Stimulated activated CD8-positive, alpha-beta memory T cell treated with anti-CD3 and anti-CD28 coated beads, Interleukin-7, amount 100 ng/mL, for 24 hours (primary cell): Measurements from ENCODE around the gene OSBPL5.

ENCODE experiments used
- DNase-seq: peaks from one replicate; pipeline ENCODE4 v3.0.0-alpha.2; 2020; ENCODE audit warnings: low read depth

The OSBPL5 gene

DNA sequence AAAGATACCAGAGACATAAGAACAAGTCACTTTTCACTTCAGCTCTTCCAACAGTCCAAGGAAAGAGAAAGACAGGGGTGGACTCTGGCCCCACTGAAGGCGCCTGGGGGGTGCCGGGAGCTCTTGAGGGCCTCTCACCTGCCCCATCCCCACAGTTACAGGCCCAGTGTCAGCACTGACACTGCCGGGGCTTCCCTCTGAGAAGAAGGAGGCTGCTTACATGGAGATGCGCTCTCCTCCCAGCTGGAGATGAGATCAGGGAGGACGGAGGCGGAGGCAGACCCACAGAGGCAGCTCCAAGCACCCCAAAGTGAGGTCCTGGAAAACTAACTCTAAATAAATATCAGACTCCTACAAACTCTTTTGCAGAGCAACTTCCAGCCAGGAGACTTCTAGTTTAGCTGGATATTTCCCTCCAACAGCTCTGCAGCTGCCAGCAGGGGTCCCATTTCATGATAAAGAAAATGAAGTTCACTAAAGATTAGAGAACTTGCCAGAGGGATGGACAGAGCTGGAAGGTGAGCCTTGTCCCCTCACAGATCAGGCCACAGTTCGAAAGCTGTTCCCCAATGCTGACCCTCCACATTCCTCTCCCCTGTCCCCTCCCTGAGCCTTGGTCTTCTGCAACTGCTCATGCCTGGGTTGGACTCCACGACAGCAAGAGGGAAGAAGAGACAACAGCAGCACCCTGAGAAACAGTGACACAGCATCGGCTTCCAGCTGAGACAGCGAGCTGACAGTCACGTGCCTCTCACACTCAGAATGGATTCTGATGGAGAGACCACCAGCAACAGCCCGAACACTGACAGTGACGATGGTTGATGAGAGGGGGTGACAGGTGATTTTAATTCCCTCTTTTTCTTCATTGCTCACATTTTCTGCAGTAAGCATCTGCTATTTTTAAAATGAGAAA is 113.7 kb downstream of the OSBPL5 start:
- DNase-seq, result no peak

DNA sequence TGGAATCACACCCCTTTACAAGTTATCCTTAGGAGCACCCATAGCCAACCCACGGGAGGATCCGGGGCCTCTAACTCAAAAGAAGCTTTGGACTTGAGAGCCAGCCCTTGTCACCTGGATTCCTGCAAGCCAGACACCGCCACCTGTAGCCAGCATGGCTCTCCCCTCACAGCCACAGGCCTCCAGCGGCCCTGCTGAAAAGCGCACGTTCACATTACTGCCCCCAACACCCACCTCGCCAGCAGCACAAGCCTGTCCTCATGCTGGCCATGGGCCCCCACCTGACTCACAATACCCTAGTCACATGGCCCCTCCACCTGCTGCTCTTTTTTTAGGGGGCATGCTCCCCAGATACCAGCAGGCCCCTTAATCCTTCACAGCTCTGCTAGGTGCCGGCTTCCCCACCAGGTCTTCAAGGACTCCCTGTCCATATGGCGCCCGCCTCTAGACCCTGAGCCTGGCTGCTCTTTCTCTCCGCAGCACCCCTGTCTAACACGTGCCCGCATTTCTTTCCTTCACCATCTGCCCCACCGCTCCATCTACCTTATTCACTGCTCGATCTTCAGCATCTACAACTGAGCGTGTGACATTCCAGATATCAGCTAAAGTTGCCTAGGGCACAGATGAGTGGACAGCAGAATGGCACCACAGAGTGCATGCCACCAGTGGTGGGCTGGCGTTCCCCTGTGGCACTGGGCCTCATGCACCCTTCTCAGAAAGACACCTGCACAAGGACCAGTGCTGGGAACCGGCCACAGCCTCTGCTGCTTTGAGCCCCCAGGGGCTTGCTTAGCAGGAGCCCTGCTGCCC is 114.5 kb downstream of the OSBPL5 start:
- DNase-seq, result no peak

GRCh38 chr11:3049430-3050243 is 115.5 kb downstream of the OSBPL5 start:
- DNase-seq, result peak; percentile 29

DNA sequence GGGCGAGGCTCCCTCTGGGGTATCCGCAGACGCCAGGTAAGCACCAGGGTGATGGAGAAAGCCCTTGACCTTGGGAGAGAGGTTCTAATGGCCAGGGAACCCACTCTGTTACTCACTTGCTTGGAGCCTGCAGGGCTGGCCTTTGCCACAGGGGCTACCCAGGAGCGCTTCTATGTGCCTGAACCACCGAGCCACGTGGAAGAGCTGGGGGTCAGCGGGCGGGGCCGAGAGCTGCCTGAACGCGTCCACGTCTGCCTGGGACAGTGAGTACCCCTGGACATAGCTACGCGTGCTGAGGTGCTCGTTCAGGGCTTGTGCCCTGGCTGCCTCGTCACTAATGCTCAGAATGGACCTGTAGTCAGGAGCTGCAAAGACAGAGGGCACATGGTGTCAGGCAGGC is 117.5 kb downstream of the OSBPL5 start:
- no peak for DNase-seq

- DNase-seq, result no peak
Observed at GRCh38 chr11:3046641-3047040, 118.5 kb downstream of the OSBPL5 start.

- no peak for DNase-seq
Observed at GRCh38 chr11:3046190-3046589, 118.9 kb downstream of the OSBPL5 start.

- no peak for DNase-seq
Observed at GRCh38 chr11:3044915-3045314, 120.2 kb downstream of the OSBPL5 start.

DNA sequence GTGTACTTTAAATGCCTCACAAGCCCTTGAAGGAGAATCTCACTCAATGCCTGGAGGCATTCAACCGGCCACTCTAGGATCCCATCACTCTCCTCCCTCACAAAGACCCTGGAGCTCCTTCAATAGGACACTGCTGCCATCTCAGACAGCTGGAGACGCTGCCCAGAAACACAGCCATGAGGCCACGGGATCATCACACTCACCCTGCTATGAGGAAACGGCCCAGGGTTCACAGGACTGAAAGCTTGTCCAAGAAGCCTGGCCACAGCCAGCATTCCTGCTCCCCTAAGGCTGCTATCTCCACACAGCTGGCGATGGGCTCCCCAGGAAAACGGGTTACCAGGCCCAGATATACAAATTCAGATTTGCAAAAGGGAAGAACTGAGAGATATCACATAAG is 121.1 kb downstream of the OSBPL5 start:
- DNase-seq, result no peak

GRCh38 chr11:3043315-3043871 is 121.7 kb downstream of the OSBPL5 start:
- no peak for DNase-seq

- no peak for DNase-seq
Observed at GRCh38 chr11:3042496-3043314, 122.4 kb downstream of the OSBPL5 start.

DNA sequence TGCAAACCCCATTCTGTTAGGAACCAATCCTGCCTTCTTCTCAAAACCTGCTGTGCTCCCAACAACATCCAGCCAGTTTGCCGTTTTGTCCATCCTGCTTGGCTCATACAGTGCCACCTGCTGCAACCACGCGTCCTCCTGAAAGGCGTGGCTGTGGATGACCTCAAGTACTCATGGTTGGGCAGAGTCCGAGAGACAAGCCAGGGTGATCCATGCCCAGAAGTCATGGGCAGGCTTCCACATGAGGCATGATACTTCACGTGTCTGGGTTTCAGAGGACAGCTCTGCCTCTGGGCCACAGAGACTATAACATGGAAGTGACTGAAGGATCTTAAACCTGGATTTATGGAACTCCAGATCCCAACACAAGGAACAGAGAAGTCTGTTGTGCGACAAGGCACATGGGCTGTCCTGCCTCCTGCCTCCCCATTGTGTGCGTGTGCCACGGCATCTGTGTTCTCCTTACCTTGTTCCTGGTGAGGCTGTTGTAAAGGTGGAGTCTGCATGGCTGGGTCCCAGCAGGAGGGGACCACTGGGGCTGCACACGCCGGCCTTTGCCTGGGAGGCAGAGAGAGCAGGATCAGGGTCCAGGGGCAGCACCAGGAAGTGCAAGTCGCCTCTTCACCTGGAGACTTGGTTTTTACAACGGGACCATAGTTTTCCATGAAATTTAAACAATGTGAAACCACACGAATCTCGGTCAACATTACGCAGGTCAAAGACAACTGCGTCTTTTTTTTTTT is 123.2 kb downstream of the OSBPL5 start:
- DNase-seq, result no peak

DNA sequence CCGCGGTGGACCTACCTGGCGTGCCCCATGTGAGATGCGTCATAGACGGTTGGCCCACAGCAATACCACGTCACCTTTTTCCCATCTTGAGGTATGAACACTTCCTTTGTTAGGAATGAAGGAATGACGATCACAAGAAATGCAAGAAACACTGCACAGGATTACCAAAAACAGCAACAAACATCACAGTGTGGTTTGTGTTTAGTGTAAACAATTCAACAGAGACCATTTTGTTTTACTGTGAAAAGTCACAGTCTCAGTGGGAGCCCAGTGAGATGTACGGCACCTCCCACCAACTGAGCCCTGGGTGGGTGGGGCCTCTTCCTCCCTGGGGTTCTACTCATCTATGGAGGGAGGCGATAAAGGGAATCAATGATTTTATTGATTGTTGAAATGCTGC is 124.2 kb downstream of the OSBPL5 start:
- no peak for DNase-seq

- DNase-seq, result no peak
Observed at GRCh38 chr11:3037945-3038271, 127.2 kb downstream of the OSBPL5 start.
